DMS53 treated with DMSO at 0.1 percent for 48 hours (cell line): ENCODE results near the gene COBLL1.
"Not testable (repeated sequence)": the region's sequence is repeated elsewhere in the genome, so short reads cannot be mapped to it uniquely, and the experiment has no call there.

Experiments
- DNase-seq: peaks from one replicate; lab custom pipeline; 2025; ENCODE audit not compliant: unreplicated experiment; lab: John Stamatoyannopoulos, UW

Gene COBLL1

DNA sequence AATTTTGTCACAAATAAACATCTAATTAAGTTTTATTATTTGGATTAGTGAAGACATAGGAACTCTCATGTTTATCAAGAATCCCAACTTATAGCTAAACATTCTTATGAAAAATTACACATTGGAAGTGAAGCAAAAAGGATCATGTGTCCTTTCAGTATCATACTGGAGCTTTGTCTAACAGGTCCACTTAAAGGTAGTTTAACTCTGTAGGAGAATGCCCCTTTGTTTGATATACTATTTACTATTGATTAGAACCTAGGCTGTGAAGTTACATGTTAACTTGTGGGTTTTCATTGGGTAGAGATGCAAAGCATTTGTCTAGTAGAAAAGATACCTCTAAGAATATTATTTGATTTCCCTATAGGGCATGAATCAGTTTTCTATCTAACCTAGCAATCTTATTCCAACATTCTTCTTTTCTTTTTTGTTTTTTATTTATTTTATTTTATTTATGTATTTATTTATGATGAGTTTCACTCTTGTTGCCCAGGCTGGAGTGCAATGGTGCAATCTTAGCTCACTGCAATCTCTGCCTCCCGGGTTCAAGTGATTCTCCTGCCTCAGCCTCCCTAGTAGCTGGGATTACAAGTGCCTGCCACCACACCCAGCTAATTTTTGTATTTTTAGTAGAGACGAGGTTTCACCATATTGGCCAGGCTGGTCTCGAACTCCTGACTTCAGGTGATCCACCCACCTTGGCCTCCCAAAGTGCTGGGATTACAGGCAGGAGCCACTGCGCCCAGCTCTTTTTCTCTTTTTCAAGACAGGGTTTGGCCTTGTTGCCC is 18.5 kb upstream of the COBLL1 start:
- not testable (repeated sequence) for DNase-seq

DNA sequence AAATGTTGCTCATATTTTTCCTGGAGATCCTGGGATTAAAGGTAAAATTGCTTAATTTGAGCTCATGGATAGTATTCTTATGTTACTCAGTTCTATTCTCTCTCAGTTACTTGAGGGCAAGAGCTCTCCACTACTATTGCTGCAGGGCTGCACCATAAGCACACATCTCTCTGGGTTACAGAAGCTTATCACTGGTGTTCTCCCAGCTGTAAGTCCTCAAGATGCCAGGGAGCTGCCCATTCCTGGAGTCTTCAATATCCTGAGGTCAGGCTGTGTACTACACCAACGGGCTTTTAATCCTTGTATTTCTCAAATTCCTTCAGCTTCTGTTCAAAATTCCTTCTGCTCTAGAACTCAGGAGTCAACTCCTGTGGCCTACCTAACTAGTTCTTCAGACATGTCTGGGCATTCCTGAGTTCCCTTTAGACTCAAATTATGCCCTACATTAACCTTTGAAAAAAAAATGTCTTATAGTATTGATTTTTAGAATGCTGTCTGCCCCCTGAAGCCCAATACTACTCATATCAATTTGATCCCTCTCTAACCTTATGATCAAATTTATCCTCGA is 17.7 kb upstream of the COBLL1 start:
- no peak for DNase-seq

DNA sequence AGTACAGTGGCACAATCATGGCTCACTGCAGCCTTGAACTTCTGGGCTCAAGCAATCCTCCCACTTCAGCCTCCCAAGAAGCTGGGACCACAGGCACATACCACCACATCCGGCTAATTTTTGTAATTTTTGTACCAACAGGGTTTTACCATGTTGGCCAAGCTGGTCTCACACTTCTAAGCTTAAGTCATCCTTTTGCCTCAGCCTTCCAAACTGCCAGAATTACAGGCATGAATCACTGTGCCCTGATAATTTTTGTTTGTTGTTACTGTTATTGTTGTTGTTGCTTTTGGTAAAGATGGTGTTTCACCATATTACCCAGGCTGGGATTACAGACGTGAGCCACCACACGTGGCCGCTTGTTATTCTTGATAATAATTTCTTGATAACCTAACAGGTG is 10.5 kb upstream of the COBLL1 start:
- DNase-seq, result no peak

DNA sequence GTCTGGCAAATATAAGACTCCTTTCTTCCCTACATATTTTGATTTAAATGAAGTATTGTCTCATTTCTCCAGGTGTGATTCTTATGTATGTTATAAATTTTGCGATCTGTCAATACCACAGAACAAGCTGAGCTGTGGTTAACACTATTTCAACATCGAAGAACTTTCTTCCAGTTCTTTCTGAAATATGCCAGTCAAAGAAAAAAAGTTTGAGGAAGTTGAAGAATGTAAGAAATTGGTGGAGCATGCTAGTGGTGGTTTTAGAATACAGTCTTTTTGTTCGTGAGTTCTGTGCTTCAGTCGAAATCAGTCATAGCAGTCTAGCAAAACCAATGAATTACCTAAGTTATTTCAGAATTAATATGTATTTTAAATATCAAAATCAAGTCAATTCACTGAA is 8.6 kb upstream of the COBLL1 start:
- no peak for DNase-seq

DNA sequence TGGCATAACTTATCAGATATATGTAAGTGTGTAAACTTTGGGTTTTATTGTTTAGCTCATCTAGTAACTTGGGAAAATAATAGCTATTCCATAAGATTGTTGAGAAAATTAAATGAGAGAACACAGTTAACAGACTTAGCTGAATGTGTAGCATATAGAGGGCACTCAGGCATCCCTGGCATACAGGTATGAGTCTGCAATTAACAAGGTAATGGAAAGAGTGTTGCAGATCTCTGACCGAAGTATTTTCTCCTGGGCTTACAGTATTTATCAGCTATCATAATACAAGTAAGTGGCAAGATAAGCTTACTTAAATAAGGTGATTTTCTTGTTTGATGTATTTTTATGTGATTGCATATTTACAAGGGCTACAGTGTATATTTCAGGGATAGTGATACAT is 7.9 kb upstream of the COBLL1 start:
- DNase-seq, result no peak

DNA sequence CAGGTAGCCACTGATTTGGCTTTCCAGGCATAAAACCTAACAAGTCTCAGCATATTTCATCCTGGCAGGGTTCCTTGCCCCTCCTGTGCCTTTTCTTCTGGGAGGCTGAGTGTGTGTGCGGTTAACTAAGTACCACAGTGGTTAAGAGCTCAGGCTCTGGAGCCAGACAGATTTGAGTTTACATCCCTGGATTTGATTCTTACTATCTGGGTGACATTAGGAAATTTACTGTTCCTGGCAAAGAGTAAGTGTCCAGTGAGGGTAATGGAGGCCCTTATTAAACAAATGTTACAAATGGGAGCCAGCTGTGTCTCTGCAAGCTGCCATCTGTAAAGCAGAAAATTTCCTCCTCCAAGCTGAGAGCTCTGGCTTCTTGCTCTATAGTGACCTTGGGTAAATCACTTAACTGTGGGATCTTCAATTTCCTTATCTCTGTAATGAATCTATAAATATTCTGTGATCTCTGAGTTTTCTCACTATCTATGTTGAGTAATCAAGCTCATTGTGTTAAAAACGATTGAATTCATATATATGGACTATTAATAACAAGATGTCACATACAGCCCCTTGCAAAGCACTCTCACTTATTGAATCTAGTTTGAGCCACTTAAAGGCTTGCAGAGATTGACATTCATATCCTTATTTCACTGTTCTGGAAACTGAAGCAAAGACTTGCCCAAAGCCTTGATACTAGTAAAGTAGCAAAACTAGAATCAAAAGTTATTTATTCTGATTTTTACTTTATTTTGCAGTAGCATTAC is 6.5 kb upstream of the COBLL1 start:
- DNase-seq, result no peak

DNA sequence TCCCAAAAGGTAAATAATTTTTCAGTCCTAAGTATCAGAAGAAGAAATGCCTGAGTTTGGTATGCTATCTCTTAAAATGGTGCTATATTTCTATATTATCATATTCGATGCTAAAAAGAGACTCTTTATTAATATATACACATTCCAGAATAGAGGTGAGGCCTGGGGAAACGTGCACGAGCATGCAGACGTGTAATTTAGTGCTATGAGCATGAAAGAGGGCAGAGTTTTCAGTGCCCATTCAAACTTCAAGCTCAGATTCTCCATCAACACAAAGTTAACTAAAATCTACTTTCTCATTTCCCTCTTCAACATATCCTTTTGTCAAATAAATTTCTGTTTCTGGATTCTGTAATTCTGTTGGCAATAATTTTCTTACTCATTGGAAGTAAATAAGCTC is 5.7 kb upstream of the COBLL1 start:
- DNase-seq, result no peak

DNA sequence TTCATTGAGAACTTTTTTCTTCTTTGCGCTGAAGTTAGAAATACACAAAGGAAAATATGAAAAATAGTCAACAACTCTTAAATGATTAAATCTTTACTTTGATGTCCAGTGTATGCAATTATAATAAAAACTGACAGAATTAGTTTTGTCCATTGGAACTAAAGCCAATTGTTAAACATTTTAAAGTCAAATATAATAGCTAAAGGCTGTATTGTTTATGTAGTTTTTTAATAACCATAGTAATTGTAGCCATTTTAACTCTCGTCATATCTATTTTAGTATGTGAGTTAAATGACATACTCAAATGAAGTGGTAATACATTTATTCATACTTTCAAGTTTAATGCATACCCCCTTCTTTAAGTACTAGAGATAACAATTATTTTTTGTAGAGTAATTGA is 4.7 kb upstream of the COBLL1 start:
- DNase-seq, result no peak

DNA sequence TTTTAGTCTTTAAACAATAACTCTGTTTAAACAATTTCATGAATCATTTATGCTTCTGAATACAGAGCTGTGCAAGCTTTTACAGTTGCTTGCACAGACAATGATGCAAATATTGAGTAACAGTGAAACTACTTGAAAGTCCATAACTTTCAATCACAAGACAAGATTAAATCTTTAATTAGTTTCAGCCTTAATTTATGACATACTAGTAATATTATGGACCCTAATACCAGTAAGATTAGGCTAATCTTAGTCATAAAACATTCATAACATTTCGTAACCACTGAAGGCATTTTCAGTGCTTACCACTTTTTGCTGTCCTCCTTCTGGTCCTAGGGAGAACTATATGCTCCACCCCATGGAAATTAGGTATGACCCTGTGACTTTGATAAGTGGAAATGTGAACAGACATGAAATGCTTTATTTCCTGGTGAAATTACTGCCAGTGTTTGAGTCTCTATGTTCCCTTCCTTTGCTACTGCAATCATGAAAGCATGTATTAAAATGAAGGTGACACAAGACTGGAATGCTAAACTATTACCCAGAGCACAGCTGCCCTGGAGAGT is 1.8 kb upstream of the COBLL1 start:
- DNase-seq, result peak; percentile 21

DNA sequence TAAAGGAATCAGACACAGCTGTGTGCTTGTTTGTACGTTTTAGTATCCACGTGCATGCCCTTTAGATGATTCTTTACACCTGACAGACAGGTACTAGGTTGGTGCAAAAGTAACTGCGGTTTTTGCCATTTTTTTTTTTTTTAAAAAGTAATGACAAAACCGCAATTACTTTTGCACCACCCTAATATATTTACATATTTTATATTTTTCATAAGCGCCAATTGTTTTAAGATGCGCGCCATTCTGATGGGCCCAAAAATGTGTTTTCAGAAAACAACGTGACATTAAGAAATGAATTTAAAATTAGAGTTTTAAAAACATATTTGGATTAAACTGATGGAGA is 972 bp upstream of the COBLL1 start:
- peak; percentile 89 for DNase-seq

DNA sequence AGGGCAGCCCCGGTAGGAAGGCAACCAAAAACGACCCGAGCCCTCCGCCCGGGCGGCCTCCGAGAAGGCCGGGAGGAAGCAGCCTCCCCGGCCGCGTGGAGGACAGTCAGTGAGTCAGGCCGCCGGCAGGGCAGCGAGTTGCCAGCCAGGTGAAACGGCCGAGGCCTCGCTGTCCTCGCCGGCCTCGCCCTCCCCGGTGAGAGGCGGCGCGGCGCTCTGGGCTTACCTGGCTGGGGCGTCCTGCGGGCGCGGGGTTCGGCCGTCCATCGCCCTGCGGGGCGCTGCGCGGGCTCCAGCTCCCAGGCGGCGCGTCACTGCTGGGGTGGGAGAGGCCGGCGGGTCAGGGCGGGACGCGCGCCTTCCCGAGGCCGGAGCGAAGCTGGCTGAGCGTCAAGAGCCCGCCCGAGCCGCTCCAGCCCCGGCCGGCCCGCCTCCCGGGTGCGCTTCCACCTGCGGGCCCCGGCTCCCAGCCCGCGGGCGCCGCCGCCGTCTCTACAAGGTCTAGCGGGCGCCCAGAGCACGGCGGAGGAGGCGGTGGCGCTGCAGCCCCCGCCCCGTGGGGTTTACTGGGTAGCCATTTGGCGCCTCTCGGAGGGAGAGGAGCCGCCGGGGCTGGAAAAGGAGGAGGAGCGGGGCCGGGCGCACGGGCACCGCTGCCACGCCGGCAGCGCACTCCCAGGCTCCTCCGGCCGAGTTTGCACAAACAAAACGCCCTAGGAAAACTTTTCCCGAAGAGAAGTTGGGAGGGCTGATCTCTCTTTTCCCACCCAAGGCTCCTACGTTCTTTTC is 499 bp downstream of the COBLL1 start:
- DNase-seq, result peak; percentile 79

DNA sequence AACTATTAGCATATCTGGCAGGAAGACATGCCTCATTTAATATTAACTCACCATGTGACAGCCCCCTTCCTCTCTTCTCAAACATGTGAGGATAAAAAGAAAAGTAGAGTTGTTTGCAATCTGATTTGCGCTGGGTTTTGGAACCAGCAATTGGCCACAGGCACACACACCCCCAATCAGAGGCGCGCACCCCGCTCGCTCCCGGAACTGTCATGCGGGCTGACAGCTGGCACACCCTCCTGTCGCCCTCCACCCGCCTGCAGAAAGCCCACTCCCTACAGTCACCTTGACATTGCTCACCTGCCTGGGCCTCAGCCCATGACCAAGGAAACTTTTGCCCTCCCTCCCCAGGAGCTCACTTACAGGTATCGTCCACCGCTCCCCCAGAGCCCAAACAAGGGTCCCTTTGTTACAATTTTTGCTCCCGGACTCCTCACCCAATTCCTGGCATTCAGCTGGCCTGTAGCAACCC is 1.1 kb downstream of the COBLL1 start:
- DNase-seq, result peak; percentile 79

DNA sequence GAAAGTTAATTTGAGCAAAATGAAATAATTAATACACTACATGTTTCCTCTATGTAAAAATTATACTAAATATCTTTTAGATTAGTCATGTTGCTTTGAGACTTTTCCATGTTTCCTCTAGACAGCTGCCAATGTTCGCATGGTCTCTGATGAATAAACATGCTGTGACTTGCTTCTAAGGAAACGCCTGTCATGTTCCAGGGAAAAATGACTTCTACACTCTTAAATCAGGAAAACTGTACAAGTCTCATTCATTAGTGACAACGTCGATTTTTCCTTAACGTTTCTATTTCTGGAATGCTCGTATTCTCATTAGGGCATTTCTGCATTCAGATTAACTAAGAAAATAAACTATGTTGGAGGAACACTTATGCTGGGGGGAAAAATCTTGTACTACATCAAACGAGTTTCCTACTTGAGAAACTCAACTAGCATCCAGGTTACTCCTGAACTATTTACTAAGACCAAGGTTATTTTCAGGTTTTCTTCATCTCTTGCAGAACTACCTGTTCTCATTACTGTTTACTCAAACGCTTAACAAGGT is 1.6 kb downstream of the COBLL1 start:
- DNase-seq, result peak; percentile 50

DNA sequence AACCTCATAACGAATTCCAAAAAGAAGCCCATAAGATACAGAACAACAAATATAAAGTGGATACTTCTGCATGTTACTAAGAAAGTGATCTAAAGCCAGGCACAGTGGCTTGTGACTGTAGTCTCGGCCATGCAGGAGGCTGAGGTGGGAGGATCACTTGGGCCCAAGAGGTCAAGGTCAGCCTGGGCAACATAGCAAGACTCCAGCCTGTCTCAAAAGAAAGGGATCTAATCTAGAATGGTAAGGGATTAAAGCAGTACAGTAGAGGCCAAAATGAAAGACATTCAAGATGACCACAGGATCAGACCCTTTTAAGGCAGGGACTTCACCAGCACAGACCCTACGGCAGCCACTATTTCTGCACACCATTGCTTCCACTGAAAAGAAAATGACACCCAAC is 3.8 kb downstream of the COBLL1 start:
- DNase-seq, result no peak

DNA sequence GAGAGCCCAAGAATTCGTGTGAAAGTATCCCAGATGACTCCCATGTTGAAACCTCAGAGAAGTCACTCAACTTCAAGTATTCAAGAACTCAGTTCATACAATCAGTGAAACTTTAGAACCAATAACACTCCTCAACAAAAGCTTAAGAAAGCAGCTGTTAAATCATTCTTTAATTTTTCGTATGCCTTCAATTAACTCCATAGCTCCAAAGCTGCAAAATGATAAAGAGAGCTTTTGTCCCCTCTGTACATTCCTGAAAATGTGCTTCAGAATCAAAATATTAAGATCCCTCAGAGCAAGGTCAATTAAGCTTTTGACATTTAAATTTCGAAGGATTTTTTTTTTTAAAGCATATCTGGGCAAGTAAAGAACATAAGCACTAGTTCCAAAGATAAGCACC is 4.7 kb downstream of the COBLL1 start:
- no peak for DNase-seq

DNA sequence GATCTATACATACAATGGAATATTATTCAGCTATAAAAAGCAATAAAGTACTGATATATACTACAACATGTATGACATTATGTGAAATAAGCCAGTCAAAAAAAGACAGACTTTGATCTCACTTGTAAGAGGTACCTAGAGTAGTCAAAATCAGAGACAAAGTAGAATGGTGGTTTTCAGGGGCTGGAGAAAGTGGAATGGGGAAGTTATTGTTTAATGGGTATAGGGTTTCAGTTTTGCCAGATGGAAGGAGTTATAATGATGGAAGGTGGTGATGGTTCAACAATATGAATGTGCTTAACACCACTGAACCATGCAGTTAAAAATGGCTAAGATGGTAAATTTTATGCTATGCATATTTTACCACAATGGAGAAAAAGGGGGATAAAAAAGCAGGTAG is 6.3 kb downstream of the COBLL1 start:
- no peak for DNase-seq

DNA sequence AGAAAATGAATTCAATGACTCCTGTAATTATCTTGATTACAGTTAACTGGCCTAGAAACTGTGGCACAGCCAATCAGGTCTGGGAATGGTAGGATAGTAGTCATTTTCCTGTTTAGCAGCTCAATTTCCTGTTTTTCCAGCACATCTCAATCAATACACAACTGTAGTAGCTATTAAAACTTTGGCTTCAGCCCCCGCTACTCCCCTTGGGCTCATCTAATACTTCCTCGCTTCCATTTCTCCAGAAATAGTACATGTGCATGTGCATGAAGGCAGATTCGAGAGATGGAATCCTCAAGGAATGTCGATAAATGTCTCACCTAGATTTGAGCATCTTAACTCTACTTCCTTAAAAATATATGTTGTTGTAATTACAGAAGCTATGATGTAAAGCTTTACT is 9.7 kb downstream of the COBLL1 start:
- no peak for DNase-seq

DNA sequence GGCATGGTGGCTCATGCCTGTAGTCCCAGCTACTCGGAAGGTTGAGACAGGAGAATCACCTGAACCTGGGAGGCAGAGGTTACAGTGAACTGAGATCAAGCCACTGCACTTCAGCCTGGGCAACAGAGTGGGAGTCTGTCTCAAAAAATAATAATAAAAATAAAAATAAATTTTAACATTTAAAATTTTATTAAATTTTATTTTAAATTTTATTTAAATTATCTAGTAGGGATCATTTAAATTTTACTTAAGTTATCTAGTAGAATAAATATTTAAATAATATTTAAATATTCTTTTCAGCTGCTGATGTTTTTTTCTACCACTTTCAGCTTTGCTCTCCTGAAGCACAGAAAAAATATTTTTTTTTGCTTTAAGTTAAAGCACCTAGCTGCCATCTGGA is 10.4 kb downstream of the COBLL1 start:
- DNase-seq, result no peak

DNA sequence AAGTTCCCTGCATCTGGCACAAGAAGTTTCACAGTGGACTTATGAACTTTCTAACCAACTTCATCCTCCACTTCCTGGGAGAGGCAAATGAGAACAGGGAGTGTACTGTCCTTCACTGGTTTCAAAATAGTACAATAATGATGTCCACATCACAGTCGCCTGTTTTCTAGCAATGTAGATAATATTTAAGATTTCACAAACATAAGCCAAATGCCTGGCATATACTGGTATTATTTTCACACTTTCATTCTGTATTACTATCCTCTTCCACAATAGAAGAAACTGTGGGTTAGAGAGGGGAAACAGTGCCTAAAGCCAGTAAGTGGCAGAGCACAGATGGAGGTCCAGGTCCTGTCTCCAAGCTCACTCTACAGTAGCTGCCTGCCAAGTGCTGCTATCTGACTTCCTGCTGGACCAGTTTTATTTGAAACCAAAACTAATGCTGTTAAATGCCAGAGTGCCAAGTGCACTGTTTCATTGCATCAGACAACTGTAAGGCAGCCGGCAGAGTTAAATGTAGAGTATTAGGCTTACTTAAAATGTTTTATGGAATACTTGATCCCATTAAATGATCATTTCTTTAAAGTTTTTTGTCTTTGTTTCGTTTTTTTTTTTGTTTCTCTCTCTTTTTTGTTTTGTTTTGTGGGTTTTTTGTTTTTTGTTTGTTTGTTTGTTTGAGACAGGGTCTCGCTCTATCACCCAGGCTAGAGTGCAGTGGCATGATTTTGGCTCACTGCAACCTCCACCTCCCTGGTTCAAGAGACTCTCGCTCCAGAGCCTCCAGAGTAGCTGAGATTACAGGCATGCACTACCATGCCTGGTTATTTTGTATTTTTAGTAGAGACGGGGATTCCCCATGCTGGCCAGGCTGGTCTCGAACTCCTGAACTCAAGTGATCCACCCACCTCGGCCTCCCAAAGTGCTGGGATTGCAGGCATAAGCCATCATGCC is 15.1 kb downstream of the COBLL1 start:
- DNase-seq, result peak; percentile 85

DNA sequence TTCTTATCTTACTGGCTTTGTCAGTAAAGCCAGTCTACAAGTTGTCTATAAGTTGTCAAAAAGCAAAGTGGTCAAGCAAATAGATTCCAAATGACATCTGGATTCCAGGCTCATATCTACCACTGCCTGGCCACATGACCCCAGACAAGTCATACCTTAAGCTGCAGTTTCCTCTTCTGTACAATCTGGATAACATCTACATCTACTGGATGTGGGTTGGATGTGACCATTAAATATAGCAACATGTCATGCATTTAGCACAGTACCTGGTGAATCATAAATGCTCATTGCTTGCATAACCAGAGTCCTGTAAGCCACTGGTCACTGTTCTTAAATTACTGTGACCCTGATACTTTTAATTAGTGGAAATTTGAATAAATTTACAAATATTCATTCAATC is 16.8 kb downstream of the COBLL1 start:
- no peak for DNase-seq
